ENCODE results near the gene BCAS1.
"Not testable (repeated sequence)": the region's sequence is repeated elsewhere in the genome, so short reads cannot be mapped to it uniquely, and the experiment has no call there.

The BCAS1 gene

GRCh38 chr20:53937339-53937741 lies 133.1 kb downstream of the BCAS1 start:
- no peak for DNase-seq

GRCh38 chr20:53935344-53936084 lies 134.9 kb downstream of the BCAS1 start:
- DNase-seq = no peak

GRCh38 chr20:53934421-53935343 lies 135.7 kb downstream of the BCAS1 start:
- DNase-seq = no peak

- no peak for DNase-seq
Measured at GRCh38 chr20:53933232-53933846, 137.1 kb downstream of the BCAS1 start.

DNA sequence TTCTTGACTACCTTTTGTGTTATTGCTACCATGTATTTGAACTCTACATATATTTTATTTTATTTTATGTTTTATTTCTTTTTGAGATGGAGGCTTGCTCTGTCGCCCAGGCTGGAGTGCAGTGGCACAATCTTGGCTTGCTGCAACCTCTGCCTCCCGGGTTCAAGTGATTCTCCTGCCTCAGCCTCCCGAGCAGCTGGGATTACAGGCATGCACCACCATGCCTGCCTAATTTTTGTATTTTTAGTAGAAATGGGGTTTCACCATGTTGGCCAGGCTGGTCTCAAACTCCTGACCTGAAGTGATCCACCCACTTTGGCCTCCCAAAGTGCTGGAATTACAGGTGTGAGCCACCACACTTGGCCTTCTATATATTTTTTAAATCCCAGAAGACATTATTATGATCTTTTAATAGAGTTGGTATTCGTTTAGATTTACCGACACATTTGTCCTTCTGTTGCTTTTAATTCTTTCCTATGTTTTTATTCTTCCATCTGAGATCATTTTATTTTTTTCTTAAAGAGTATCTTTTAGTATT lies 137.7 kb downstream of the BCAS1 start:
- not testable (repeated sequence) for DNase-seq

- DNase-seq = no peak
Measured at GRCh38 chr20:53931597-53931996, 138.8 kb downstream of the BCAS1 start.

DNA sequence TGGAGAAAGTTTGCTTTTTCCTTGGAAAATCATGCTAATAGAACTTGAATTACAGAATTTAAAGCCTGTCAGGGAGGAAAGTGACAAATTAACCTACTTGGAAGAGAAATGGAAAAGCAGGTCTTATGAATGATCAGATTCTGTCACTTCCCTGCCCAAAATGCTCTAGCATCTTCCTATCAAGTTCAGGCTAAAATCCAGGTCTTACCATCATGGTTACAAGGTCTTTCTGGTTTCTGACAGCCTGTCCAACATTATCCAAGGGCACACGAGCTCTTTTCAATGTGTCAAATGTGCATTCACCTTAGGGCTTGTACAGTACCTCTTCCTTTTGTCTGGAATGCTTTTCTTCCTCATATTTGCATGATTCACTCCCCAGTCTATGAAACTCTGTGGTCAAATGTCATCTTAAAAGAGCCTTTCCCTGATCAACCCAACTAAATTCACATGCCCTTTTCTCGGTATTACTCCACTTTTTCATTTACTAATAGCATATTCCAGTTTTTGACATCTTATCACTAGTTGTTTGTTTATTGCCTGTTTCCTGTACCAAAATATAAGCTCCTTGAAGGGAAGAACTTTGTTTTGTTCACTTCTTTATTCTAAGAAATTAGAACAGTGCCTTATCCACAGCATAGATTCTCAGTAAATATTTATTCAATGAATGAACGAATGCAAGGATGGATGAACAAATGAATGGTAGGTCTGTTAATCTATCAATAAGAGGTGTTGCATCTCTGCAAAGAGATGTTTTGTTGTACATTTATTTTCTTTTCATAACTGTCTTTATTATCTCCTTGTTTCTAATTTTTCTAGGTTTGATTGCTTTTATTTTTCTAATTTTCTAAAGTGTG lies 139.5 kb downstream of the BCAS1 start:
- DNase-seq = no peak

DNA sequence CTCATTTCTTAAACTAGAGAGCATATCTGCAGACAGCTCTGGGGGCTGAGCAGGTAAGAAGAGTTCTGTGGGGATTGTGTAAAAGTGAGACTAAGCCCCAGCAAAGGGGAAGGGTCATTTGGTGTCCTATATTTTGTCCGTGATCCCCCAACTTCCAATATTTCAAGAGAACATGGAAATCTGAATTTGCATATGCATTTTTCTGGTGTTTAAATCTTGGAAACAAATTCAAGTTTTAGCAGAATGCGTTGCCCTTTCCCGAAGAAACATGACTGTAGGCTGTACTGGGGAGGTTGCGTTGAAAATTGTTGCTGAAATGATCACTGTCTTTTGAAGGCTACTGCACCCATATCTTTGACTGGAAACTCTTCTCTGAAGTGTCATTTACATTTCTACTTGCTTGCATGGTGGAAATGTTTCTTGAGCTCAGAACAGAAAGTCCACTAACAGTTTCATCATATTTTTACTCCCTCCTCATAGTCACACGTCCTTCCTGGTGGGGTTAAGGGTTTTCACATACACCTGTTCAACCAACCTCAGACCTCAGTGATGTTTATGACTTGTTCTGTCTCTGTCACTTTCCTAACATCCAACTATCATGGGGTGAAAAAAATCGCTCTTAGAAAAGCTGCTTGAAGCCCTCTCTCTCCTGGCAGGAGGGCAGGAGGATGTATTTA lies 140.3 kb downstream of the BCAS1 start:
- DNase-seq = no peak

DNA sequence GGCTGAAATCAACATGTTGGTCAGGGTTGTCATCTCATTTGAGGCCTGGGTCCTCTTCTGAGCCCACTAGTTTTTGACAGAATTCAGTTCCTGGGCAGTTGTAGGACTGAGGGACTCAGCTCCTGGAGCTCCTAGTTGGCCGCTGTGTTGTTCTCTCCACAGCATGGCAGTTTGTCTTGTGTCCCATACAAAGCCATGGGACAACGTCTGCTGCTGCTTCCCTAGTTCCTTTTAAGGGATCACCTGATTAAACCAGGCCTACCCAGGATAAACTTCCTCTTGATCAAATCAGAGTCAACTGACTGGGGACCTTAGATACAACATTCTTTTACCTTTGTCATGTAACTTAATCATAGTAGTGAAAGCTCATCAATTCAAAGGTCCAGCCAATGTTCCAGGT lies 141.0 kb downstream of the BCAS1 start:
- no peak for DNase-seq

DNA sequence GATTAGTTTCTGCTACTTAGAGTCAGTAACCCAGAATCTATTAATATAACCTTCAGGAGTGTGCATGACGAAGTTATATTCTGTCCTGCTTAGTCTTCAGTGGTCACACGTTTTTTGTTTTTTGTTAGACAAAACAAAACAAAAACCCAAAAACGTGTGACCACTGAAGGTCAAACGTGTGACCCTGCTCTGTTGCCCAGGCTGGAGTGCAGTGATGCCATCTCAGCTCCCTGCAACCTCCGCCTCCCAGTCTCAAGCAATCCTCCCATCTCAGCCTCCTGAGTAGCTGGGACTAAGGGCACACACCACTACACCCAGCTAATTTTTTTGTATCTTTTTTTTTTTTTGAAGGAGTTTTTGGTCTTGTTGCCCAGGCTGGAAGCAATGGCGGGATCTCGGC lies 142.4 kb downstream of the BCAS1 start:
- no peak for DNase-seq

DNA sequence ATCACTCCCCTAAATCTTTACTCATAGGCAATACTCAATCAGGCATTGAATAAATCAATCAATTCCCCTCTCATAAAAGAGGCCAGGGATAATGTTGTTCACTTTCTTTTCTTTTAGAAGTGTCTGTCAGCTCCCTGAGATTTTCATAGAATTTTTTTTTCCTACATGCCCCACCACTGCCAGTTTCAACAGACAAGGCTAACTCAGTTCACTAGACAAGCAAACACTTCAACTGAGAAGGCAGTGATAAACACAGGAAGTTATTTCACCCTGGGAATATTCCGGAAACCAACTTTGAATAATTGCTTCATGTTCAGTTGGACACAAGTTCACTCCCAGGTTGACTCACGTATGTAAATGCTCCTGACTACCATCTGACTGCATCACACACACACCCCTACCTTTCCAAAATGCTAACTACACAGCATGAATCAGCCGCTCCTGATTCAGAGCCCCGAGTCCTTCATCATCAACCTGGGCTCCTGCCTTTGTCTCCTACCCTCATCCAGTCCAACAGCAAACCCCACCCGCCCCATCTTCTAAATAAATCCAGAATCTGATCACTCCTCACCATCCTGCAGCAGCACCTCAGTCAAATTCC lies 143.9 kb downstream of the BCAS1 start:
- DNase-seq = no peak

DNA sequence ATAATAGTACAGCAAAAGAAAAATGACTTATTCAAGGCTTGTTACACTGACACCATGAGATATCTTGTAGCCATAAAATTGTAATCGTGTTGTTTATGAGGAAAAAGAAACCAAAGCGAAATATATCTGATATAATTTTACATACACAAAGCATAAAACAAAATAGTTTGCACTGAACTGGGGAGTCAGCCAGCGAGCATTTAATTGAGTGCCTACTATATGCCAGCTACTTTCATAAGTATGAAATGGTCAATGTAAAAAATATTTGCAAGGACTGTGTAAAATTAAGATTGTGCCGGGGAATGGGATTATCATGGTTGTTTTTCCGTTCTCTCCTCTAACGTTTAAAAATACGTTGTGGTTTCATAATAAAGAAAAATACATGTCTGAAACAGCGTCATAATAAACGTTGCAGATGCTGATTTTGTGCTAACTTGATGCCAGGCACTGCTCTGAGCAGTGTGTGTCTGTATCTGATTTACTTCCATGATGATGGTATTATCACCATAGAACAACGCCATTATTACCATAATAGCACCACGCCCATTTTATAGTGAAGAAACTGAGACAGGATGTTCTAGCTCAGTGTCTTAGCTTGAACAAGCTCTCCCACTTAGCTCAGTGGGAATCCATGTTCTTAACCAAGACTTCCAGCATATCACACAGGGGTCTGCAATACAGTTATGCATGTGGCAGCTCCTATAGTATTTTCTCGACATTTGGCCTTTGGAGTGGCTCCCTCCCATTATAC lies 144.6 kb downstream of the BCAS1 start:
- no peak for DNase-seq

GRCh38 chr20:53923566-53924369 lies 146.6 kb downstream of the BCAS1 start:
- DNase-seq = no peak

DNA sequence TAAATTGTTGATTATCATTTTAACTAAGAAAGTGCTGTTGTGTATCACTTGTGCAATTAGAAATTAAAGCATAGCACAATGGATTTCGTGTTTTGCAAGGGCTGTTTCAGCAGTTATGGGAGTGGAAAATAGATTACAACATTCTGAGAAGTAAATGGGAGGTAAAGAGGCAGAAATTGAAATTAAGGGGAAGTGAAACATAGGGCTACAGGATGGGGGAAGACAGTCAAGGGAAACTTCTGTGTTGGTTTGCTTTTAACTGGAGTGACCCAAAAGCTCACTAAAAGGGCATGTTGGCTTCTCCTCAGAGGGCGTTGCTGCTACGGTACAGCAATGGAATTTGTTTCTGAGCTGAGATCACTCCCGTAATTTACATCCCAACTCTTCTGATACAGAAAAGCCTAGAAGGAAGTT lies 147.5 kb downstream of the BCAS1 start:
- DNase-seq = no peak

DNA sequence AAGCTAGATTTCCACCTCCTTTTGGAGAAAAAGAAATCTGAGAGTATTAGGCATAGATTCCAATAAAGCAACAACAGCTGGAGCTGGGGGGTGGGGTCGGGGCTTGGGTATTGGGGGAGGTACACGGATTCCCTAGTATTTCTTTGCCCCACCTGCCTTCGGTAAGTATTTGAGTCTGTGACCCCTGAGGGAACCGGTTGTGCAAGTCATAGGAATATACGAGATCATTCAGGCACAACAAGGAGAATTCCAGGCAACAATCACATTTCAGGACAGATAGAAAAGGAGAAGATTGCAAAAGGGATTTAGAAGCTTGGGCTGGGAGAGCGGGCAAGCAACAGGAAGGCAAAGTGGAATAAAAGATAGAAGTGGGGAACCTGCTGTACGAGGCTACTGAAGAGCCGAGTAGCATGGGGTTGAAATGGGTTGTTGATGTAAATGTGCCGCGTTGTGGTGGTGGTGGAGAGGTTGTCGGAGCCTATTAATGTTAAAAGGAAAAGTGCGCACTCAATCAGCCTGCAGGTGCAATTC lies 148.9 kb downstream of the BCAS1 start:
- DNase-seq = no peak

- no peak for DNase-seq
Measured at GRCh38 chr20:53920647-53921245, 149.6 kb downstream of the BCAS1 start.

DNA sequence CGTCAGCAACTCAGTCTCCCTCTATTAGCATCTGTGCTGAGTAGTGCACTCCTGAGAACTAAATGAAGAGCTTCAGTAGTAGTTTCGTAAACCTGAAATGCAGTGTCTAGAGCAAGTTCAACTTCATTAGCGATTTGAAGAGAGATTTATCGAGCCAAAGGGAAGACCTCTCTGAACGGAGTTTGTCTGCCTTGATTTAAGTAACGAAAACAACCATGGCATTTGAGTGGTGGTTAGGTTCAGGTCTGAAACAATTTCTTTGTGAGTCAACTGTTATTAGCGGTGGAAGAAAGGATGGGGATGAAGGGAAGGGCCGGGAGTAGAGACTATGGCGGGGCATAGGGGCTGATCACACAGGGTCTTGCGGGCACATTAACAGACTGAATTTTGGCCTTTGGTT lies 150.5 kb downstream of the BCAS1 start:
- no peak for DNase-seq

- no peak for DNase-seq
Measured at GRCh38 chr20:53918949-53919361, 151.4 kb downstream of the BCAS1 start.

- DNase-seq = no peak
Measured at GRCh38 chr20:53918020-53918311, 152.4 kb downstream of the BCAS1 start.
